Endothelial cell of umbilical vein (primary cell): ENCODE results near the gene C8A. TPM values are rescaled to one million over a fixed set of nuclear protein-coding genes. Genes with fewer than 3 reads are reported as not detected.

ENCODE experiments used
- BruUV-seq: library from RNA; stranded (reverse); fragments of 400-500 nt; replicated peaks from 2 replicates; lab custom pipeline; 2021; lab: Mats Ljungman, UMichigan
- CTCF ChIA-PET: fragments of 300-600, 350-600 bp; sonication (Branson Sonifier 250); formaldehyde crosslinking; loops from one replicate; lab custom pipeline; 2021; ENCODE audit warnings: antibody characterized with exemption, inconsistent platforms; lab: Charles Lee
- POLR2A ChIA-PET: fragments of 300-600, 350-600 bp; sonication (Branson Sonifier 250); formaldehyde crosslinking; loops from one replicate; lab custom pipeline; 2021; ENCODE audit warnings: antibody characterized with exemption, inconsistent platforms; lab: Charles Lee
- DNase-seq: peaks from one replicate; pipeline ENCODE4 v3.0.0-alpha.2; 2011; ENCODE audit warnings: low read depth, low spot score
- FAIRE-seq: peaks from 2 replicates; lab custom pipeline; 2011; peaks lifted over from hg19 to GRCh38; lab: Jason Lieb, UNC
- H2AFZ ChIP-seq: 2 replicates; pipeline ENCODE4 v1.6.0; 2012; ENCODE audit warnings: low read depth, low read length, control low read depth, inconsistent platforms
- H3K27ac ChIP-seq: 2 replicates; pipeline ENCODE4 v1.5.1; 2011; ENCODE audit warnings: low read depth, mild to moderate bottlenecking, control low read depth, low read length, moderate library complexity; ENCODE audit not compliant: insufficient read depth
- H3K27me3 ChIP-seq, 2 experiments: 2 replicates each; pipeline versions ENCODE4 v1.6.0 to v1.6.1; 2011; ENCODE audit warnings: low read length in 2 of 2, mixed read lengths in 1 of 2; ENCODE audit not compliant: control insufficient read depth in 2 of 2, insufficient read depth in 2 of 2
- H3K36me3 ChIP-seq, 2 experiments: 2 replicates in 1 of 2; 3 replicates in 1 of 2; pipeline ENCODE4 v1.5.1; 2011; ENCODE audit warnings: low read length in 2 of 2, mild to moderate bottlenecking in 1 of 2, moderate library complexity in 1 of 2; ENCODE audit not compliant: control insufficient read depth in 2 of 2, insufficient read depth in 2 of 2; ENCODE audit errors: extremely low read depth in 1 of 2
- H3K4me1 ChIP-seq: 3 replicates; pipeline ENCODE4 v1.5.1; 2011; ENCODE audit warnings: mild to moderate bottlenecking, low read length; ENCODE audit not compliant: control insufficient read depth, insufficient read depth; ENCODE audit errors: extremely low read depth
- H3K4me2 ChIP-seq: 2 replicates; pipeline ENCODE4 v1.6.1; 2011; ENCODE audit warnings: low read length, control low read depth, mixed read lengths; ENCODE audit not compliant: insufficient read depth
- H3K4me3 ChIP-seq, 3 experiments: fragments of 200-600 bp in 1 of 3; sonication (generic), shearing (Covaris generic) in 1 of 3; replicated peaks in 1 of 3; 2 replicates each; pipeline ENCODE4 v1.5.1; 2011 to 2016; ENCODE audit warnings: control low read depth in 3 of 3, low read length in 3 of 3, mild to moderate bottlenecking in 2 of 3, inconsistent platforms in 1 of 3, low read depth in 1 of 3, moderate library complexity in 1 of 3; ENCODE audit not compliant: insufficient read depth in 1 of 3
- H3K79me2 ChIP-seq: 2 replicates; pipeline ENCODE4 v1.6.0; 2012; ENCODE audit warnings: low read length, inconsistent platforms; ENCODE audit not compliant: control insufficient read depth, insufficient read depth
- H3K9ac ChIP-seq: replicated peaks from 2 replicates; pipeline ENCODE3; 2011; ENCODE audit warnings: low read length, control low read depth; ENCODE audit not compliant: insufficient read depth; ENCODE audit errors: extremely low read depth
- H3K9me1 ChIP-seq: replicated peaks from 3 replicates; pipeline ENCODE4 v1.6.0; 2011; ENCODE audit warnings: mild to moderate bottlenecking, low read length; ENCODE audit not compliant: control insufficient read depth, insufficient read depth; ENCODE audit errors: extremely low read depth
- H3K9me3 ChIP-seq: replicated peaks from 2 replicates; pipeline ENCODE4 v1.5.1; 2012; ENCODE audit warnings: low read length, inconsistent platforms; ENCODE audit not compliant: control insufficient read depth, insufficient read depth
- H4K20me1 ChIP-seq: replicated peaks from 2 replicates; pipeline ENCODE3; 2011; ENCODE audit warnings: mild to moderate bottlenecking, low read length; ENCODE audit not compliant: control insufficient read depth, insufficient read depth; ENCODE audit errors: extremely low read depth
- EZH2 ChIP-seq: IDR thresholded peaks from 2 replicates; pipeline ENCODE4 v1.6.1; 2012; ENCODE audit warnings: borderline replicate concordance, low read depth, mild to moderate bottlenecking, moderate library complexity, low read length, inconsistent platforms; ENCODE audit not compliant: severe bottlenecking
- FOS ChIP-seq: IDR thresholded peaks from 2 replicates; pipeline ENCODE4 v1.6.1; 2011; ENCODE audit warnings: mild to moderate bottlenecking, low read length, moderate library complexity, borderline replicate concordance; ENCODE audit not compliant: insufficient read depth
- GATA2 ChIP-seq: IDR thresholded peaks from 2 replicates; pipeline ENCODE4 v1.7.0; 2011; ENCODE audit warnings: low read depth, mild to moderate bottlenecking, moderate library complexity, mixed read lengths, low read length; ENCODE audit not compliant: insufficient read length, insufficient read depth
- JUN ChIP-seq: IDR thresholded peaks from 2 replicates; pipeline ENCODE4 v1.6.1; 2011; ENCODE audit warnings: borderline replicate concordance, low read depth; ENCODE audit not compliant: insufficient read length, insufficient read depth
- MYC ChIP-seq: IDR thresholded peaks from one replicate; pipeline ENCODE4 v1.6.1; 2011; ENCODE audit warnings: mild to moderate bottlenecking, low read depth, low read length
- POLR2A ChIP-seq: IDR thresholded peaks from 2 replicates; pipeline ENCODE4 v1.6.1; 2012; ENCODE audit warnings: low read depth, mild to moderate bottlenecking, control low read depth, low read length
- POLR2AphosphoS5 ChIP-seq: IDR thresholded peaks from 2 replicates; pipeline ENCODE4 v1.6.1; 2012; ENCODE audit warnings: low read depth, mild to moderate bottlenecking, control low read depth, low read length, moderate library complexity; ENCODE audit not compliant: insufficient read depth
- dilution Hi-C: fragments of 300-500 bp; cut with MboI; formaldehyde crosslinking; loops from one replicate; pipeline ENCODE4 v1.15.0; 2019; ENCODE audit warnings: low sequenced_read_pairs; ENCODE audit not compliant: extremely low pct_ligation_motif_present
- intact Hi-C: fragments of 100-400 bp; cut with micrococcal nuclease; formaldehyde crosslinking; loops from one replicate; pipeline ENCODE4 v1.10.0; 2022
- polyA plus RNA-seq, 4 experiments: library from polyadenylated mRNA; depleted of rRNA in 3 of 4; stranded (reverse) in 3 of 4; unstranded in 1 of 4; fragments of >200 nt; gene quantifications; 2 replicates each; pipeline versions ENCODE4 v1.2.1 to v1.2.3, GENCODE V29; 2011 to 2012; ENCODE audit warnings: missing spikeins in 1 of 4
- total RNA-seq: library from RNA; stranded (reverse); gene quantifications from 2 replicates; pipeline ENCODE4 v1.2.3, GENCODE V29; 2021
- TF ChIP-seq, protein P1 (sequence below): IDR thresholded peaks from 2 replicates; pipeline ENCODE4 v1.6.1; 2011; ENCODE audit not compliant: insufficient read depth, insufficient read length
- TF ChIP-seq, protein P2 (sequence below), 2 donors: IDR thresholded peaks; 1 replicate in 1 of 2; 2 replicates in 1 of 2; pipeline ENCODE4 v1.5.1; 2011; ENCODE audit warnings: low read length in 2 of 2, mild to moderate bottlenecking in 2 of 2, moderate library complexity in 2 of 2, control low read depth in 1 of 2, inconsistent platforms in 1 of 2, low read depth in 1 of 2; ENCODE audit not compliant: insufficient read depth in 1 of 2; ENCODE audit errors: extremely low read depth in 1 of 2

Gene C8A
- total and polyA plus RNA-seq, 2 donors (not counting 3 experiments of a cell fraction or from before 2014, with no cell fraction given), result not detected

DNA sequence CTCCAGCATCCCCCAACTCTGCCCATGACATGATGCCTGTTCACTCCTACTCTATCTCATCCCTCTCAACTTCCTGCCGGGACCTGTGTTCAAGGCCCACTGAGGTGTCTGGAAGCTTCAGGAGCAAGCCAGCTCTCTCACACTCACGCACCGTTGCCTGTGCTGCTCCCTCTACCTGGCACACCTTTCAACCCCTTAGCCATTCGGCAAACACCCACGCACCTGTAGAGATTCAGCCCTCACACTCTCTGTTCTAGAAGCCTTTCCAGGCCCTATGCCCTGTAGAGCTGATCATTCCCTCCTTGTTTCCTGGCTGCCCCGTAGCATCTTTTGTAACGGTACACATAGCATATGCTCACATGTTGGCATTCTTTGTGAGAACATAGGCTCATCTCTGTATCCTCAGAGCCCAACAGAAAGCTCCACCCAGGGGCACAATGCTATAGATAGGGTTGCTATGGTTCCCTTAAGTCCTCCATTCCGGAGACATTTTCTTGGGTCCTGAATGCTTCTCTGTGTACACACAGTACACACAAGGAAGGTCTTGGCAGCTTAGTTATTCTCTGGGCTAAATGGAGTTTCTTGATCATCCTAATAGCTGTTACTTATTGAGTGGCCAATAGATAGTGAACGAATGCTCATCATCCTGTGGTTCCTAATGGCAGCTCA is 109.9 kb downstream of the C8A start:
- no peaks in the 10 kb centered on the region for H3K9me3 ChIP-seq
- H3K9me1 ChIP-seq, result no peaks in the 10 kb centered on the region
- BruUV-seq, result no TSS peak
- no peak overlapping the region for H2AFZ ChIP-seq
- H3K27ac ChIP-seq, result no peak overlapping the region
- intact Hi-C loops (loop anchor here (5.0 kb wide), 1 partner anchor 1583 kb away; the partner anchor contains the start of gene OMA1), dilution Hi-C loops (no loop called here)
- DNase-seq (no peak), FAIRE-seq (no peak)
- no peaks in the 10 kb centered on the region for H3K27me3 ChIP-seq
- POLR2A ChIA-PET, result no interaction called here
- CTCF ChIA-PET, result no interaction called here
- no peak overlapping the region for H3K4me2 ChIP-seq
- no peak overlapping the region for H3K9ac ChIP-seq
- H3K4me1 ChIP-seq, result no peaks in the 10 kb centered on the region
- TF ChIP-seq POLR2AphosphoS5 (no peak), POLR2A (no peak)
- no peaks in the 10 kb centered on the region for H3K79me2 ChIP-seq
- no peaks in the 10 kb centered on the region for H3K36me3 ChIP-seq
- no peaks in the 10 kb centered on the region for H4K20me1 ChIP-seq
- no peak overlapping the region for H3K4me3 ChIP-seq

DNA sequence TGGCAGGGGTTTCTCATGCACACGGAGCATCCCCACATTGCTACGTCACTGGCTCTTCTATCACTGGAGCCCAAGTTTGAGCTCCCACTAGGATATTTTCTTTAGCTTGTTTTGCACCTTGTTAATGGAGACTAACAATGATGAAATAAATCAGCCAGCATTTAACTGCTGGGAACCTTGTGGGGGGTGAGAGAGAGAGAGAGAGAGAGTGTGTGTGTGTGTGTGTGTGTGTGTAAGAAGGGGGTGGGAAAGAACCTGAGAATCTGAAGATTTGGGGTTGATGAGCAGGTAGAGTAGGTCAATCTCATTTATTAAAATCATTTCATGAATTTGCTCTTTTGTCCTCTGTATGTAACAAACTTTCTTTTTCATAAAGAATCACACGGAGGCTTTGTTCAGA is 110.6 kb downstream of the C8A start:
- ChIA-PET CTCF (no interaction called here), POLR2A (no interaction called here)
- Histone ChIP-seq H4K20me1 (no peaks in the 10 kb centered on the region), H3K9me3 (no peaks in the 10 kb centered on the region), H3K9me1 (no peaks in the 10 kb centered on the region), H3K36me3 (no peaks in the 10 kb centered on the region), H2AFZ (no peak overlapping the region), H3K79me2 (no peaks in the 10 kb centered on the region), H3K27ac (no peak overlapping the region), H3K9ac (no peak overlapping the region), H3K4me1 (no peaks in the 10 kb centered on the region), H3K4me3 (no peak overlapping the region), H3K4me2 (no peak overlapping the region), H3K27me3 (no peaks in the 10 kb centered on the region)
- dilution Hi-C loops, result no loop called here
- intact Hi-C loops, result loop anchor here (5.0 kb wide), 1 partner anchor 1582 kb away; the partner anchor contains the start of gene OMA1
- no TSS peak for BruUV-seq
- TF ChIP-seq, protein P1, sequence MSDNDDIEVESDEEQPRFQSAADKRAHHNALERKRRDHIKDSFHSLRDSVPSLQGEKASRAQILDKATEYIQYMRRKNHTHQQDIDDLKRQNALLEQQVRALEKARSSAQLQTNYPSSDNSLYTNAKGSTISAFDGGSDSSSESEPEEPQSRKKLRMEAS, result no peak
- TF ChIP-seq JUN (no peak), FOS (no peak), GATA2 (no peak), MYC (no peak), POLR2AphosphoS5 (no peak), POLR2A (no peak), EZH2 (no peak)
- TF ChIP-seq, protein P2, sequence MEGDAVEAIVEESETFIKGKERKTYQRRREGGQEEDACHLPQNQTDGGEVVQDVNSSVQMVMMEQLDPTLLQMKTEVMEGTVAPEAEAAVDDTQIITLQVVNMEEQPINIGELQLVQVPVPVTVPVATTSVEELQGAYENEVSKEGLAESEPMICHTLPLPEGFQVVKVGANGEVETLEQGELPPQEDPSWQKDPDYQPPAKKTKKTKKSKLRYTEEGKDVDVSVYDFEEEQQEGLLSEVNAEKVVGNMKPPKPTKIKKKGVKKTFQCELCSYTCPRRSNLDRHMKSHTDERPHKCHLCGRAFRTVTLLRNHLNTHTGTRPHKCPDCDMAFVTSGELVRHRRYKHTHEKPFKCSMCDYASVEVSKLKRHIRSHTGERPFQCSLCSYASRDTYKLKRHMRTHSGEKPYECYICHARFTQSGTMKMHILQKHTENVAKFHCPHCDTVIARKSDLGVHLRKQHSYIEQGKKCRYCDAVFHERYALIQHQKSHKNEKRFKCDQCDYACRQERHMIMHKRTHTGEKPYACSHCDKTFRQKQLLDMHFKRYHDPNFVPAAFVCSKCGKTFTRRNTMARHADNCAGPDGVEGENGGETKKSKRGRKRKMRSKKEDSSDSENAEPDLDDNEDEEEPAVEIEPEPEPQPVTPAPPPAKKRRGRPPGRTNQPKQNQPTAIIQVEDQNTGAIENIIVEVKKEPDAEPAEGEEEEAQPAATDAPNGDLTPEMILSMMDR (IDR thresholded peaks at IDR 0.05; ENCODE audit: extremely low read depth in 1 of 2, insufficient read depth in 1 of 2, low read depth in 1 of 2, low read length in 2 of 2), result no peak
- DNase-seq, result no peak
- FAIRE-seq, result no peak
